GM23248 (cell line): ENCODE measurements around the gene C4A. TPM values are rescaled to one million over a fixed set of nuclear protein-coding genes. Genes with fewer than 3 reads are reported as not detected.
"Not testable (repeated sequence)": the region's sequence is repeated elsewhere in the genome, so short reads cannot be mapped to it uniquely, and the experiment has no call there.

Experiments used
- DNase-seq: peaks from one replicate; pipeline ENCODE4 v3.0.0-alpha.2; 2015
- H2AFZ ChIP-seq: fragments of 200-600 bp; sonication (generic); 2 replicates; pipeline ENCODE4 v1.6.1; 2016; ENCODE audit warnings: antibody characterized with exemption
- H3F3A ChIP-seq: fragments of 200-600 bp; sonication (generic); 2 replicates; pipeline ENCODE4 v1.6.1; 2016; ENCODE audit warnings: mild to moderate bottlenecking, antibody characterized with exemption, mixed run types; ENCODE audit not compliant: insufficient read depth
- H3K27ac ChIP-seq: fragments of 200-600 bp; sonication (generic); 2 replicates; pipeline ENCODE4 v1.5.1; 2016; ENCODE audit warnings: mild to moderate bottlenecking
- H3K27me3 ChIP-seq: fragments of 200-600 bp; sonication (generic); replicated peaks from 2 replicates; pipeline ENCODE4 v1.6.1; 2016; ENCODE audit warnings: mild to moderate bottlenecking; ENCODE audit not compliant: insufficient read depth
- H3K36me3 ChIP-seq: fragments of 200-600 bp; sonication (generic); 2 replicates; pipeline ENCODE4 v1.6.1; 2016; ENCODE audit warnings: low read depth, mild to moderate bottlenecking
- H3K4me1 ChIP-seq: fragments of 200-600 bp; sonication (generic); 2 replicates; pipeline ENCODE4 v1.6.1; 2016; ENCODE audit warnings: mild to moderate bottlenecking; ENCODE audit not compliant: insufficient read depth
- H3K4me2 ChIP-seq: fragments of 200-600 bp; sonication (generic); one replicate; pipeline ENCODE4 v1.6.1; 2016; ENCODE audit warnings: mild to moderate bottlenecking; ENCODE audit not compliant: unreplicated experiment
- H3K4me3 ChIP-seq: fragments of 200-600 bp; sonication (generic); 2 replicates; pipeline ENCODE4 v1.5.1; 2016; ENCODE audit warnings: mild to moderate bottlenecking
- H3K79me2 ChIP-seq: fragments of 200-600 bp; sonication (generic); 2 replicates; pipeline ENCODE4 v1.6.1; 2016; ENCODE audit warnings: mild to moderate bottlenecking; ENCODE audit not compliant: insufficient read depth
- H3K9ac ChIP-seq: fragments of 200-600 bp; sonication (generic); 2 replicates; pipeline ENCODE4 v1.6.1; 2016; ENCODE audit warnings: mild to moderate bottlenecking
- H3K9me2 ChIP-seq: fragments of 200-600 bp; sonication (generic); 2 replicates; pipeline ENCODE4 v1.6.1; 2016; ENCODE audit warnings: mixed run types, mild to moderate bottlenecking, moderate library complexity; ENCODE audit not compliant: insufficient read depth
- H3K9me3 ChIP-seq: fragments of 200-600 bp; sonication (generic); one replicate; pipeline ENCODE4 v1.6.1; 2017; ENCODE audit warnings: low read depth
- H4K20me1 ChIP-seq: fragments of 200-600 bp; sonication (generic); 2 replicates; pipeline ENCODE4 v1.6.0; 2016; ENCODE audit not compliant: insufficient read depth
- WGBS, 2 experiments: methylation state at CpG; one replicate each; pipeline ENCODE4 v1.1.6; 2015 to 2017; ENCODE audit warnings: low lambda C conversion rate in 2 of 2, low coverage in 1 of 2; ENCODE audit errors: missing lambda C conversion rate in 2 of 2; 5-methylcytosine and 5-hydroxymethylcytosine counted together
- in situ Hi-C: fragments of 300-500 bp; cut with MboI; formaldehyde crosslinking; loops from 2 replicates; pipeline ENCODE4 v1.15.0; 2020
- polyA plus RNA-seq: library from polyadenylated mRNA; unstranded; fragments of >200 nt; fragmentation: Nextera tagmentation; extraction: Ambion mirVana; gene quantifications from 2 replicates; pipeline ENCODE4 v1.2.1, GENCODE V29; 2016
- total RNA-seq: library from RNA; depleted of rRNA; stranded (reverse); fragments of >200 nt; shearing (Covaris generic); gene quantifications from 2 replicates; pipeline ENCODE4 v1.2.3, GENCODE V29; 2014

C4A gene
- total and polyA plus RNA-seq, 2 experiments from 2014 or later, result 2.4 to 5.3 TPM

GRCh38 chr6:32039321-32040274 lies 57.7 kb downstream of the C4A start:
- H3K4me2 ChIP-seq, H3K9ac ChIP-seq, H3K79me2 ChIP-seq, H3F3A ChIP-seq, H3K9me3 ChIP-seq, in situ Hi-C loops, H4K20me1 ChIP-seq, H3K4me3 ChIP-seq, H3K9me2 ChIP-seq, H3K27me3 ChIP-seq, DNase-seq, H3K4me1 ChIP-seq, H3K36me3 ChIP-seq, H2AFZ ChIP-seq, H3K27ac ChIP-seq: not testable (repeated sequence)
- WGBS, 2 experiments, result 50 to 59% methylated on average over 21 to 24 of the region's 24 CpGs

- H3K9me2 ChIP-seq, H3K27ac ChIP-seq, H3K9me3 ChIP-seq, H3K4me1 ChIP-seq, H3K9ac ChIP-seq, H3F3A ChIP-seq, H3K79me2 ChIP-seq, H3K4me3 ChIP-seq, H4K20me1 ChIP-seq, H3K4me2 ChIP-seq, H3K36me3 ChIP-seq, DNase-seq, in situ Hi-C loops, H2AFZ ChIP-seq, H3K27me3 ChIP-seq: not testable (repeated sequence)
- 76 to 86% methylated on average over 14 to 24 of the region's 43 CpGs for WGBS, 2 experiments
Measured at GRCh38 chr6:32040299-32041049, 58.6 kb downstream of the C4A start.

GRCh38 chr6:32041050-32041321 lies 59.1 kb downstream of the C4A start:
- H3K4me2 ChIP-seq, H3F3A ChIP-seq, H3K9me2 ChIP-seq, H3K27me3 ChIP-seq, H4K20me1 ChIP-seq, in situ Hi-C loops, H3K79me2 ChIP-seq, H3K36me3 ChIP-seq, H2AFZ ChIP-seq, DNase-seq, H3K9ac ChIP-seq, H3K4me1 ChIP-seq, H3K4me3 ChIP-seq, H3K27ac ChIP-seq, H3K9me3 ChIP-seq: not testable (repeated sequence)
- 63 to 89% methylated on average over 3 to 5 of the region's 13 CpGs for WGBS, 2 experiments

- in situ Hi-C loops, H3K4me2 ChIP-seq, H3F3A ChIP-seq, H3K4me1 ChIP-seq, H3K27me3 ChIP-seq, H3K9ac ChIP-seq, H3K79me2 ChIP-seq, DNase-seq, H3K4me3 ChIP-seq, H3K27ac ChIP-seq, H2AFZ ChIP-seq, H3K9me3 ChIP-seq, H4K20me1 ChIP-seq, H3K36me3 ChIP-seq, H3K9me2 ChIP-seq: not testable (repeated sequence)
- 54 to 66% methylated on average over 7 to 8 of the region's 10 CpGs for WGBS, 2 experiments
Measured at GRCh38 chr6:32041385-32041784, 59.5 kb downstream of the C4A start.

GRCh38 chr6:32042276-32042675 lies 60.4 kb downstream of the C4A start:
- in situ Hi-C loops, H3K4me2 ChIP-seq, H3K9me3 ChIP-seq, H3K36me3 ChIP-seq, H3F3A ChIP-seq, H3K27me3 ChIP-seq, H3K4me3 ChIP-seq, H2AFZ ChIP-seq, H3K9ac ChIP-seq, H3K79me2 ChIP-seq, H3K9me2 ChIP-seq, H3K27ac ChIP-seq, H4K20me1 ChIP-seq, DNase-seq: not testable (repeated sequence)
- 92 to 94% methylated on average over 12 to 14 of the region's 15 CpGs for WGBS, 2 experiments
- H3K4me1 ChIP-seq, result peaks cover 11% of the 10 kb centered on the region

GRCh38 chr6:32043589-32044380 lies 61.9 kb downstream of the C4A start:
- H3K27ac ChIP-seq, H3K4me2 ChIP-seq, H3K36me3 ChIP-seq, DNase-seq, H3K9me2 ChIP-seq, H3K79me2 ChIP-seq, H3K4me3 ChIP-seq, H2AFZ ChIP-seq, in situ Hi-C loops, H3F3A ChIP-seq, H3K9ac ChIP-seq, H4K20me1 ChIP-seq, H3K27me3 ChIP-seq, H3K9me3 ChIP-seq: not testable (repeated sequence)
- 90 to 96% methylated on average over 11 to 22 of the region's 31 CpGs for WGBS, 2 experiments
- peaks cover 19% of the 10 kb centered on the region for H3K4me1 ChIP-seq

- H3K9me2 ChIP-seq, H4K20me1 ChIP-seq, H3K4me3 ChIP-seq, H3K27me3 ChIP-seq, H3K27ac ChIP-seq, in situ Hi-C loops, H3K9me3 ChIP-seq, H3K36me3 ChIP-seq, H3K9ac ChIP-seq, H2AFZ ChIP-seq, H3K79me2 ChIP-seq, H3K4me2 ChIP-seq, H3F3A ChIP-seq, DNase-seq: not testable (repeated sequence)
- H3K4me1 ChIP-seq, result peaks cover 19% of the 10 kb centered on the region
- WGBS, 2 experiments, result 82 to 86% methylated on average over 12 to 15 of the region's 18 CpGs
Measured at GRCh38 chr6:32044916-32045315, 63.1 kb downstream of the C4A start.
